AG09309 (cell line): ENCODE measurements around the gene MAPKAPK3.

Source experiments
- DNase-seq: peaks from one replicate; pipeline ENCODE4 v3.0.0-alpha.2; 2010; ENCODE audit warnings: low read depth
- H3K4me3 ChIP-seq: 2 replicates; pipeline ENCODE4 v1.5.1; 2011; ENCODE audit warnings: mild to moderate bottlenecking, low read depth, low read length, moderate library complexity; ENCODE audit not compliant: control insufficient read depth
- TF ChIP-seq, protein P1 (sequence below): IDR thresholded peaks from 2 replicates; pipeline ENCODE4 v1.5.1; 2011; ENCODE audit warnings: mild to moderate bottlenecking, low read depth, low read length, inconsistent platforms; ENCODE audit not compliant: insufficient read depth, control insufficient read depth; ENCODE audit errors: missing control alignments

Gene MAPKAPK3

DNA sequence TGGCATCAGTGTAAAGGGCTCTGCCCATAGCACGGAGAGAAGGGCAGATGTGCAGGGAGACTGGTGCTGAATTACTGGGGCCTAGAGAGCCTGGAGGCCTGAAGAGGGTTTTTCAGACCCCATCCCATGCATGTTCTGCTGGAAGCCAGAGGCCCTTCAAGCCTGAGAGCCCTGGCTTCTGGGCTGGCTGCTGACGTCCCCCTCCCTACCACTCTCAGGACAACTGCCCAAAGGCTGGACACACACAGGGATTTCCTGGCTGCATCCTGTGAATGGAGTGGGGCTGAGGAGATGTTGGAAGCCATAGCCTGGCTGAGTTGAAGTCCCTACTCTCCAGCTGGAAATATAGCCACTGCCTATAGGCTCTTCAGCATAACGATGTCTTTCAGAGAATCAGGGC lies 40.9 kb downstream of the MAPKAPK3 start:
- DNase-seq = no peak
- TF ChIP-seq, protein P1, sequence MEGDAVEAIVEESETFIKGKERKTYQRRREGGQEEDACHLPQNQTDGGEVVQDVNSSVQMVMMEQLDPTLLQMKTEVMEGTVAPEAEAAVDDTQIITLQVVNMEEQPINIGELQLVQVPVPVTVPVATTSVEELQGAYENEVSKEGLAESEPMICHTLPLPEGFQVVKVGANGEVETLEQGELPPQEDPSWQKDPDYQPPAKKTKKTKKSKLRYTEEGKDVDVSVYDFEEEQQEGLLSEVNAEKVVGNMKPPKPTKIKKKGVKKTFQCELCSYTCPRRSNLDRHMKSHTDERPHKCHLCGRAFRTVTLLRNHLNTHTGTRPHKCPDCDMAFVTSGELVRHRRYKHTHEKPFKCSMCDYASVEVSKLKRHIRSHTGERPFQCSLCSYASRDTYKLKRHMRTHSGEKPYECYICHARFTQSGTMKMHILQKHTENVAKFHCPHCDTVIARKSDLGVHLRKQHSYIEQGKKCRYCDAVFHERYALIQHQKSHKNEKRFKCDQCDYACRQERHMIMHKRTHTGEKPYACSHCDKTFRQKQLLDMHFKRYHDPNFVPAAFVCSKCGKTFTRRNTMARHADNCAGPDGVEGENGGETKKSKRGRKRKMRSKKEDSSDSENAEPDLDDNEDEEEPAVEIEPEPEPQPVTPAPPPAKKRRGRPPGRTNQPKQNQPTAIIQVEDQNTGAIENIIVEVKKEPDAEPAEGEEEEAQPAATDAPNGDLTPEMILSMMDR = no peak
- no peak overlapping the region for H3K4me3 ChIP-seq

DNA sequence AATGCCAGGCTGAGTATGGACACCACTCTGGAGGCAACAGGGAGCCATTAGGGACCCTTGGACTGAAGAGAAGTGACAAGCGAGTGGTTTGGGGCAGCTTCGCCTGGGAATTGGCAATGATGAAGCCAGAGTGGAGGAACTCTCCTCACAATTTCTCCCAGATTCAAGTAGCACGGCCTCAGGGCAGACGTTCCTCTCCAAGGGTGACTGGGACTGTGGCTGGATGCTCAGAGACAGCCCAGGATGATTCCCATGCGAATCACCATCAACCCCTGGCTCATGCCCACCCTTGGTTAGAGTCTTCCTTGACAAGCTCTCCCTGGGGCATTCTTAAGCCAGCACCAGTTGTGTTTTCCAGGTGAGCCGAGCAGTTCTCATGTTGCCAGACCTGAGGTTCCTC lies 41.5 kb downstream of the MAPKAPK3 start:
- TF ChIP-seq, protein P1 = no peak
- peak; percentile 5 for DNase-seq
- H3K4me3 ChIP-seq = no peak overlapping the region

DNA sequence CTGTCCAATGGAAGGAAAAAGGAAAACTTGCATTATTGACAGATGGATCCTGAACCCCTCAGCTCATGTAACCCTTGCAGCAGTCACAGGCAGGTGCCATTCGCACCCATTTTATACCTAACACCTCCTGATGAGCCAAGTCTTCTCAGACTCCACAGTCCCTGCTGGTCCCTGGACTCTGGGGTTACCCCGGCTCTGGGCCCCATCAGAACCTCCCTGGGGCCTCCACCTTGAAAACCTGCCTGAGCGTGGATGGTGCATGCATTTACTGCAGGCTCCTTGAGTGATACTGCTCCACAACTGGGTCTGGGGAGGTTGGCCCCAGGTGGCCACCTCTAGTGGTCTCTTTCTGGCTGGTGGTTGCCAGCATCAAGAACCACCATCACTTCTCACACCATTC lies 41.9 kb downstream of the MAPKAPK3 start:
- TF ChIP-seq, protein P1 = no peak
- no peak for DNase-seq
- H3K4me3 ChIP-seq = no peak overlapping the region

DNA sequence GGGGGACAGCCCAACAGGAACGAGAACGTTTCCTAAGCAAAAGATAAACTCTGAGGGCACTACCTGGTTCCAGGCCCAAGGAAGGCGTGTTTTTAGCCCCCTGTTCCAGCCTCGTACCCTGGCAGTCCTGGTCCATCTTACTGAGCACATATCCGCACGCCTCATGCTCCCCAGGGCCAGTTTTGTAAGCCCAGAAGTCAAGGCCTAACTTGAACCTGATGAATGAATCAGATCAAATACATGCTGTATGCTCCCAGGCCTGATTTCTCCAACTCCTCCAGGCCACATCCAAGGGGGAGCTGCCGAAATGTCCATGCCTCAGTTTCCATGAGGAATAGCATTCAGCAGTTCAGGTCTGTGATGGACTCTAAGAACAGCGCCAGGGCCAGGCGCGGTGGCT lies 43.4 kb downstream of the MAPKAPK3 start:
- DNase-seq = no peak
- no peak overlapping the region for H3K4me3 ChIP-seq
- TF ChIP-seq, protein P1 = no peak

DNA sequence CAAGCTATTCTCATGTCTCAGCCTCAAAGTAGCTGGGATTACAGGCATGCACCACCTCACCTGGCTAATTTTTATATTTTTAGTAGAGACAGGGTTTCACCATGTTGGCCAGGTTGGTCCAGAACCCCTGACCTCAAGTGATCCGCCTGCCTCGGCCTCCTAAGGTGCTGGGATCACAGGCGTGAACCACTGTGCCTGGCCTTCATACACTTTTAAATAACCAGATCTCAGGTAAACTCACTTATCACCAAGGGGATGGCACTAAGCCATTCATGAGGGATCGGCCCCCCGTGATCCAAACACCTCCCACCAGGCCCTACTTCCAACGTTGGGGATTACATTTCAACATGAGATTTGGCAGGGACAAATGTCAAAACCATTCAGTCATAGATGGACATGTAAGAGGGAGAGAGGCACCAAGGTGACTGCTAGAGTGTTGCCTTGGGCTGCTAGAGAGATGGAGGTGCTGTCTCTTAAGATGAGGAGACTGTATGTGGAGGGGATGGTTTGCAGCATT lies 44.4 kb downstream of the MAPKAPK3 start:
- H3K4me3 ChIP-seq = no peak overlapping the region
- TF ChIP-seq, protein P1 = no peak
- DNase-seq = no peak

DNA sequence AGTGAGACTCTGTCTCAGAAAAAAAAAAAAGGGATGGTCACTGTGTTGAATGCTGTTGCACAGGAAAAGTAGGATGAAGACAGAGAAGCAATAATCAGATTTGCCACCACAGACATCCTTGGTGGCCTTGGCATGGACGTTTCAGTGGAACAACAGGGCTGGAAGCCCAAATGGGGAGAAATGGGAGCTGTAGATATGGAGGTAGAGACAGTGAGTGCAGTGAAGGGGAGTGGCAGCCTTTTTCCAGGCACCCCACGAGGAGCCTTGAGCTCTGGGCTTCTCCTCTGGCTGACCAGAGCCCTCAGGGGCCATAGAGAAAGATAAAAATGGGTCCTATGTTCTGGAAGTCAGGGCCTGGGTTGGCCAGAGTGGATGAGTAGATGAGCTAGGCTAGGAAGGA lies 45.5 kb downstream of the MAPKAPK3 start:
- H3K4me3 ChIP-seq = no peak overlapping the region
- no peak for DNase-seq
- TF ChIP-seq, protein P1 = no peak
